Neuronal stem cell (in vitro differentiated cells): ENCODE data around the gene PROSER2.

Experiments
- DNase-seq: peaks from one replicate; pipeline ENCODE4 v3.0.0-alpha.2; 2013; ENCODE audit warnings: low spot score
- H2AFZ ChIP-seq: one replicate; pipeline ENCODE4 v1.6.1; 2013; ENCODE audit warnings: mild to moderate bottlenecking, low read length, inconsistent platforms
- H2AK5ac ChIP-seq: 2 replicates; pipeline ENCODE4 v1.6.1; 2013; ENCODE audit warnings: low read depth, mild to moderate bottlenecking, inconsistent platforms, low read length, moderate library complexity, mixed read lengths
- H2BK120ac ChIP-seq: 2 replicates; pipeline ENCODE4 v1.6.1; 2013; ENCODE audit warnings: low read depth, mild to moderate bottlenecking, inconsistent platforms, low read length, moderate library complexity, mixed read lengths
- H2BK12ac ChIP-seq: one replicate; pipeline ENCODE4 v1.6.1; 2013; ENCODE audit warnings: low read length, inconsistent platforms
- H2BK15ac ChIP-seq: 2 replicates; pipeline ENCODE4 v1.6.1; 2013; ENCODE audit warnings: mild to moderate bottlenecking, low read length, inconsistent platforms, mixed read lengths
- H2BK5ac ChIP-seq: one replicate; pipeline ENCODE4 v1.6.1; 2013; ENCODE audit warnings: inconsistent platforms, mild to moderate bottlenecking, low read length, moderate library complexity
- H3K14ac ChIP-seq: one replicate; pipeline ENCODE4 v1.6.1; 2013; ENCODE audit warnings: low read length, inconsistent platforms
- H3K18ac ChIP-seq: 2 replicates; pipeline ENCODE4 v1.6.1; 2013; ENCODE audit warnings: low read length, inconsistent platforms
- H3K23ac ChIP-seq: 2 replicates; pipeline ENCODE4 v1.6.1; 2013; ENCODE audit warnings: low read depth, mild to moderate bottlenecking, mixed read lengths, low read length, inconsistent platforms; ENCODE audit not compliant: poor library complexity
- H3K27ac ChIP-seq: replicated peaks from 3 replicates; pipeline ENCODE4 v1.5.1; 2013; ENCODE audit warnings: low read length, inconsistent platforms
- H3K27me3 ChIP-seq, 3 experiments: 2 replicates each; pipeline ENCODE4 v1.6.1; 2013; ENCODE audit warnings: low read length in 3 of 3, mild to moderate bottlenecking in 2 of 3, inconsistent platforms in 1 of 3, low read depth in 1 of 3, mixed read lengths in 1 of 3, moderate library complexity in 1 of 3; ENCODE audit not compliant: control insufficient read depth in 3 of 3, insufficient read depth in 3 of 3
- H3K36me3 ChIP-seq, 2 donors: replicated peaks in 1 of 2; 2 replicates each; pipeline ENCODE4 v1.6.1; 2013; ENCODE audit warnings: low read length in 2 of 2; ENCODE audit not compliant: control insufficient read depth in 2 of 2, insufficient read depth in 2 of 2
- H3K4ac ChIP-seq: 2 replicates; pipeline ENCODE4 v1.6.1; 2013; ENCODE audit warnings: inconsistent platforms, mild to moderate bottlenecking, low read length, moderate library complexity
- H3K4me1 ChIP-seq, 2 donors: 1 replicate in 1 of 2; 2 replicates in 1 of 2; pipeline ENCODE4 v1.6.1; 2013; ENCODE audit warnings: low read length in 2 of 2, low read depth in 1 of 2; ENCODE audit not compliant: control insufficient read depth in 2 of 2, insufficient read depth in 1 of 2
- H3K4me2 ChIP-seq: one replicate; pipeline ENCODE4 v1.6.1; 2013; ENCODE audit warnings: mild to moderate bottlenecking, low read length, inconsistent platforms; ENCODE audit not compliant: insufficient read depth, poor library complexity, severe bottlenecking
- H3K4me3 ChIP-seq, 2 donors: 2 replicates each; pipeline ENCODE4 v1.5.1; 2013; ENCODE audit warnings: low read length in 2 of 2, mild to moderate bottlenecking in 2 of 2, inconsistent platforms in 1 of 2, moderate library complexity in 1 of 2
- H3K79me1 ChIP-seq: one replicate; pipeline ENCODE4 v1.6.1; 2013; ENCODE audit warnings: low read depth, mild to moderate bottlenecking, inconsistent platforms, low read length, moderate library complexity
- H3K9ac ChIP-seq: one replicate; pipeline ENCODE4 v1.6.1; 2013; ENCODE audit warnings: mild to moderate bottlenecking, low read depth, low read length, inconsistent platforms; ENCODE audit not compliant: poor library complexity
- H3K9me3 ChIP-seq, 2 donors: replicated peaks in 1 of 2; 2 replicates each; pipeline versions ENCODE3 to v1.6.1; 2013; ENCODE audit warnings: low read length in 2 of 2, mild to moderate bottlenecking in 2 of 2, inconsistent platforms in 1 of 2, low read depth in 1 of 2, mixed read lengths in 1 of 2, moderate library complexity in 1 of 2; ENCODE audit not compliant: control insufficient read depth in 2 of 2, insufficient read depth in 1 of 2
- H4K8ac ChIP-seq: one replicate; pipeline ENCODE4 v1.6.1; 2013; ENCODE audit warnings: low read depth, mild to moderate bottlenecking, inconsistent platforms, low read length, moderate library complexity
- H4K91ac ChIP-seq: one replicate; pipeline ENCODE4 v1.6.1; 2013; ENCODE audit warnings: low read length, low read depth, mild to moderate bottlenecking, inconsistent platforms; ENCODE audit not compliant: poor library complexity
- WGBS, 2 donors: extraction: QIAGEN DNeasy Blood & Tissue Kit; methylation state at CpG; one replicate each; pipeline ENCODE4 v1.1.7; 2013; ENCODE audit warnings: missing lambda C conversion rate in 2 of 2, mixed read lengths in 1 of 2; ENCODE audit not compliant: insufficient read length in 2 of 2, insufficient replicate concordance in 1 of 2; ENCODE audit errors: extremely low coverage in 2 of 2; 5-methylcytosine and 5-hydroxymethylcytosine counted together

PROSER2 gene

GRCh38 chr10:11846542-11846941 is 23.4 kb downstream of the PROSER2 start:
- Histone ChIP-seq H4K8ac (no peak overlapping the region), H3K23ac (no peak overlapping the region), H3K36me3 (no peaks in the 10 kb centered on the region), H3K4me3 (no peak overlapping the region), H3K4me2 (no peak overlapping the region), H2BK12ac (no peak overlapping the region), H2AFZ (no peak overlapping the region), H3K27ac (no peak overlapping the region), H3K14ac (no peak overlapping the region), H3K18ac (no peak overlapping the region), H3K4me1 (no peaks in the 10 kb centered on the region), H3K27me3 (no peaks in the 10 kb centered on the region), H2AK5ac (no peak overlapping the region), H2BK5ac (no peak overlapping the region), H3K4ac (no peak overlapping the region), H3K9me3 (no peaks in the 10 kb centered on the region), H2BK15ac (no peak overlapping the region), H2BK120ac (no peak overlapping the region), H3K79me1 (no peaks in the 10 kb centered on the region), H3K9ac (no peak overlapping the region), H4K91ac (no peak overlapping the region)
- no peak for DNase-seq
- WGBS, 2 donors, result no CpG with 5 or more reads among the region's 8 CpGs

- Histone ChIP-seq H3K27me3 (no peaks in the 10 kb centered on the region), H3K4ac (no peak overlapping the region), H3K4me1 (no peaks in the 10 kb centered on the region), H4K91ac (no peak overlapping the region), H3K14ac (no peak overlapping the region), H3K79me1 (no peaks in the 10 kb centered on the region), H4K8ac (no peak overlapping the region), H3K4me2 (no peak overlapping the region), H3K9me3 (no peaks in the 10 kb centered on the region), H3K18ac (no peak overlapping the region), H2BK120ac (no peak overlapping the region), H2BK15ac (no peak overlapping the region), H3K4me3 (no peak overlapping the region), H2AFZ (no peak overlapping the region), H2BK5ac (no peak overlapping the region), H3K9ac (no peak overlapping the region), H2BK12ac (no peak overlapping the region), H3K36me3 (no peaks in the 10 kb centered on the region), H3K23ac (no peak overlapping the region), H2AK5ac (no peak overlapping the region), H3K27ac (no peak overlapping the region)
- no peak for DNase-seq
- WGBS, 2 donors, result no CpG with 5 or more reads among the region's 1 CpG
These were observed 26.1 kb downstream of the PROSER2 start for GRCh38 chr10:11849277-11849676.

DNA sequence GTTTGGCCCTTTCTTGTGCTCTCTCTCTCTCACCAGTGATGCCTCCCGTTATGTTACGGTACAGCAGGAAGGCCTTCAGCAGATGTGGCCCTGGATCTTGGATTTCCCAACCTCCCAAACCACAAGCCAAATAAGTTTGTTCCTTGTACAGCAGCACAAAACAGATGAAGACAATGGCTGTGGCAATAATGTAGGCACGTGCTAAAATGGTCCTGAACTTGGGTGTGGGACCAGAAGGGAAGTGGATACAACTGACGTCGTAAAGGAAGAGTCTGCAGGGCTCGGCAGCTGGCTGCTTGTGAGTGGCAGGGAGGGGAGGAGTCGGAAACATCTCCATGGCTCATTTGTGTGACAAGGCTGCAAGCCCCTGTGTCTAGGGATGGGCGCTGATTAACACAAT is 26.8 kb downstream of the PROSER2 start:
- Histone ChIP-seq H3K79me1 (no peaks in the 10 kb centered on the region), H3K9ac (no peak overlapping the region), H3K4me2 (no peak overlapping the region), H2AFZ (peak overlapping the region; percentile 66), H3K9me3 (no peaks in the 10 kb centered on the region), H3K4me3 (no peak overlapping the region), H3K4ac (no peak overlapping the region), H2BK15ac (no peak overlapping the region), H3K14ac (no peak overlapping the region), H2BK12ac (no peak overlapping the region), H4K8ac (no peak overlapping the region), H3K4me1 (no peaks in the 10 kb centered on the region), H2BK5ac (peak overlapping the region; percentile 35), H4K91ac (no peak overlapping the region), H3K27ac (no peak overlapping the region), H3K23ac (no peak overlapping the region), H2BK120ac (no peak overlapping the region), H3K27me3 (no peaks in the 10 kb centered on the region), H3K36me3 (no peaks in the 10 kb centered on the region), H3K18ac (no peak overlapping the region), H2AK5ac (no peak overlapping the region)
- no CpG with 5 or more reads among the region's 8 CpGs for WGBS, 2 donors
- DNase-seq, result no peak

DNA sequence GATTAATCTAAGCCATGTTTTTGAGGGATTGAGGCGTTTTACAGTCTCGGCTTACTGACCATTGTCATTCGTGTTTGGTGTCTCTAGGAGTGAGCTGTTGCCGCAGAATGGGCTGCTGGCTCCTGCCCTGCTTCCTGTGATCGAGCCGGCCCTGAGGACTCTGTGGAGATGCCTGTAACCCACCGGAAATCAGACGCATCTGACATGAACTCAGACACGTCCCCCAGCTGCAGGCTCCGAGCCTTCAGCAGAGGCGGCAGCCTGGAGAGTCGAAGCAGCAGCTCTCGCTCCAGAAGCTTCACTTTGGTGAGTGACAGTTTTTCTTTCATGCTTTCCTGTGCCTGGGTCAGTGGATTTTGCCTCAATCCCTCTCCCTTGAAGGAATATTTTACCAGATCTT is 28.8 kb downstream of the PROSER2 start:
- Histone ChIP-seq H3K9ac (no peak overlapping the region), H2BK5ac (no peak overlapping the region), H2AFZ (no peak overlapping the region), H2BK15ac (no peak overlapping the region), H3K4me3 (no peak overlapping the region), H2AK5ac (no peak overlapping the region), H3K14ac (no peak overlapping the region), H3K27me3 (no peaks in the 10 kb centered on the region), H3K27ac (no peak overlapping the region), H3K36me3 (no peaks in the 10 kb centered on the region), H3K9me3 (no peaks in the 10 kb centered on the region), H3K4me2 (no peak overlapping the region), H2BK120ac (no peak overlapping the region), H3K23ac (no peak overlapping the region), H4K8ac (no peak overlapping the region), H3K79me1 (no peaks in the 10 kb centered on the region), H3K4me1 (no peaks in the 10 kb centered on the region), H2BK12ac (no peak overlapping the region), H4K91ac (no peak overlapping the region), H3K4ac (no peak overlapping the region), H3K18ac (no peak overlapping the region)
- DNase-seq, result no peak
- no CpG with 5 or more reads among the region's 13 CpGs for WGBS, 2 donors
